ENCODE data around the gene RC3H1. TPM values are rescaled to one million over a fixed set of nuclear protein-coding genes. Genes with fewer than 3 reads are reported as not detected.
A peak's percentile ranks its signal among the peaks of the same experiment; 100 is the strongest.

Gene RC3H1
- total RNA-seq, 4 donors from 2014 or later = 19.7 to 26.2 (median 22.9) TPM

DNA sequence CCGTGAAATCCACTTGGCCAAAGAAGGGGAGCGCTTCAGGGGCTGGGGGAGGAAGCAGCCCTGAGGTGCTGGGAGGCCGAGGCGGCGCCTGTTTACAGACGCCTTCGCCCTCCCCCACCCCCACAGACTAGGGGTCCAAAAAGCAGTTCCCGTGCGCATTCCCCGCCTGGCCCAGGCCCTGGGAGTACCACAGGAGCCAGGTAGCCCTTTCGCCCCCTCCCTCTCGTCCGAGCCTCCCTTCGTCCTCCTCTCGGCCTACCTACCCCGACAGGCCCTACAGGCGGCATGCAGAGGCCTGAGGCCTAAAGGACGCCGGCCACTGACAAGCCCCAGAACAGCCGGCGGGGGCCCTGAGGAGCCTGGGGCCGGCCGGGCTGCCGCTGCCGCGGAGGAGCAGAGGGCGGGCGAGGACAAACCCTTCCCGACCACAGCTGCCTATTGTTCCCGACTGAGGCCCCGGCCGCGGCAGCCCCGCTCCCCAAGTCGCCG, 522 bp downstream of the RC3H1 start:
- no peaks in the 10 kb centered on the region for H3K27me3 ChIP-seq
- no peaks in the 10 kb centered on the region for H3K9me3 ChIP-seq
- H3K4me1 ChIP-seq = peaks cover 0 to 56% (median 42%) of the 10 kb centered on the region in 4 donors
- H3K27ac ChIP-seq = peak overlapping the region; percentile 62 to 97 (median 94)
- H3K4me3 ChIP-seq = peak overlapping the region; percentile 71 to 90 (median 76)
- 1 to 2% methylated on average over 21 to 32 of the region's 36 CpGs for WGBS, 2 donors
- DNase-seq (ENCODE audit: low spot score in 2 of 2) = peak in 1 of 2 donors; percentile 9
- TF ChIP-seq EP300 (IDR thresholded peaks at IDR 0.05) = no peak
- TF ChIP-seq POLR2A (IDR thresholded peaks at IDR 0.05) = no peak
- TF ChIP-seq, protein P1, sequence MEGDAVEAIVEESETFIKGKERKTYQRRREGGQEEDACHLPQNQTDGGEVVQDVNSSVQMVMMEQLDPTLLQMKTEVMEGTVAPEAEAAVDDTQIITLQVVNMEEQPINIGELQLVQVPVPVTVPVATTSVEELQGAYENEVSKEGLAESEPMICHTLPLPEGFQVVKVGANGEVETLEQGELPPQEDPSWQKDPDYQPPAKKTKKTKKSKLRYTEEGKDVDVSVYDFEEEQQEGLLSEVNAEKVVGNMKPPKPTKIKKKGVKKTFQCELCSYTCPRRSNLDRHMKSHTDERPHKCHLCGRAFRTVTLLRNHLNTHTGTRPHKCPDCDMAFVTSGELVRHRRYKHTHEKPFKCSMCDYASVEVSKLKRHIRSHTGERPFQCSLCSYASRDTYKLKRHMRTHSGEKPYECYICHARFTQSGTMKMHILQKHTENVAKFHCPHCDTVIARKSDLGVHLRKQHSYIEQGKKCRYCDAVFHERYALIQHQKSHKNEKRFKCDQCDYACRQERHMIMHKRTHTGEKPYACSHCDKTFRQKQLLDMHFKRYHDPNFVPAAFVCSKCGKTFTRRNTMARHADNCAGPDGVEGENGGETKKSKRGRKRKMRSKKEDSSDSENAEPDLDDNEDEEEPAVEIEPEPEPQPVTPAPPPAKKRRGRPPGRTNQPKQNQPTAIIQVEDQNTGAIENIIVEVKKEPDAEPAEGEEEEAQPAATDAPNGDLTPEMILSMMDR (IDR thresholded peaks at IDR 0.05) = no peak
- no peaks in the 10 kb centered on the region for H3K36me3 ChIP-seq

- Histone ChIP-seq H3K36me3 (no peaks in the 10 kb centered on the region), H3K4me1 (peaks cover 0 to 72% (median 49%) of the 10 kb centered on the region in 4 donors), H3K9me3 (no peaks in the 10 kb centered on the region), H3K4me3 (no peak overlapping the region), H3K27me3 (no peaks in the 10 kb centered on the region), H3K27ac (no peak overlapping the region)
- no peak for DNase-seq (ENCODE audit: low spot score in 2 of 2)
- WGBS, 2 donors = 47% methylated on average over 2 of the region's 2 CpGs
- TF ChIP-seq, protein P1 (IDR thresholded peaks at IDR 0.05) = no peak
- TF ChIP-seq POLR2A (IDR thresholded peaks at IDR 0.05) (no peak), EP300 (IDR thresholded peaks at IDR 0.05) (no peak)
Measured at GRCh38 chr1:174018565-174018964, 3.6 kb downstream of the RC3H1 start.

GRCh38 chr1:174017231-174017970, 4.8 kb downstream of the RC3H1 start:
- Histone ChIP-seq H3K9me3 (no peaks in the 10 kb centered on the region), H3K27me3 (no peaks in the 10 kb centered on the region), H3K4me3 (no peak overlapping the region), H3K27ac (no peak overlapping the region), H3K4me1 (peaks cover 0 to 64% (median 43%) of the 10 kb centered on the region in 4 donors), H3K36me3 (no peaks in the 10 kb centered on the region)
- WGBS, 2 donors = 12% methylated on average over 2 of the region's 2 CpGs
- DNase-seq (ENCODE audit: low spot score in 2 of 2) = no peak
- TF ChIP-seq POLR2A (IDR thresholded peaks at IDR 0.05) = no peak
- TF ChIP-seq EP300 (IDR thresholded peaks at IDR 0.05) = no peak
- TF ChIP-seq, protein P1 (IDR thresholded peaks at IDR 0.05) = no peak

DNA sequence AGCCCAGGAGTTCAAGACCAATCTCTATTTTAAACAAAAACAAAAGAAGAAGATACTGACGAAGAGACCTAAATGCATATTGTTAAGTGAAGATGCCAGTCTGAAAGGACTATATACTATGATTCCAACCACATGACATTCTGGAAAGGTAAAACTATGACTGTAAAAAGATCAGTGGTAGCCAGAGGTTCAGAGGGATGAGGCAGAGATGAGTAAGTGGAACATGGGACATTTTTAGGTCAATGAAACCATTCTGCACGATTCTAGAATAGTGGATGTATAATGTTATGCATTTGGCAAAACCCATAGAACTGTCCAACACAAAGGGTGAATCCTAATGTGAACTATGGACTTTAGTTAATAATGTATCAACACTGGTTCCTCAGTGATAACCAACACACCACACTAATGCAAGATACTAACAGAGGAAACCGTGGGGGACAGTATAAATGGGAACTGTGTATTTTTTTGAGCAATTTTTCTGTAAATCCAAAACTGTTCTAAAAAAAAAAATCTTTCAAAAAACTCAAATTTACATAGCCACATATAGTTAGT, 8.2 kb downstream of the RC3H1 start:
- Histone ChIP-seq H3K4me1 (peaks cover 0 to 63% (median 32%) of the 10 kb centered on the region in 4 donors), H3K36me3 (no peaks in the 10 kb centered on the region), H3K27ac (no peak overlapping the region), H3K27me3 (no peaks in the 10 kb centered on the region), H3K4me3 (no peak overlapping the region), H3K9me3 (no peaks in the 10 kb centered on the region)
- 70 to 74% methylated on average over 3 of the region's 3 CpGs for WGBS, 2 donors
- TF ChIP-seq POLR2A (IDR thresholded peaks at IDR 0.05) (no peak), EP300 (IDR thresholded peaks at IDR 0.05) (no peak)
- TF ChIP-seq, protein P1 (IDR thresholded peaks at IDR 0.05) = no peak
- DNase-seq (ENCODE audit: low spot score in 2 of 2) = no peak

DNA sequence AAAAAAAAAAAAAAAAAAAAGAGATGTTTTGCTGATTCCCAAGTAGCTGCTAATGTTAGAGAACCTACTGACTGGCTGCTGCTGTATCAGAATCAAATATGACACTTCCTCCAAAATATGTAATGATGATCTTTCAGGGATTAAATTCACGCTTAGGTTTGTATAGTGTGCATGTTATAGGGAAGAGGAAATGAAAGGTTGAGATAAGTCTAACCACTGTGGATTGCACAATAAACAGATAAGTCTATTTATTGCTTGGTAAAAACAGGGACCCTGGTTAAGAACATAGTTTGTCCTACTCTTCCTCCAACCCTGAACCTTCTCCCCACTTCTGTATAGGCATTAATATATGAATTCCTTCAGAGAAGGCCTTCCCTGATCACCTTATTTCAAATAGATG, 13.2 kb downstream of the RC3H1 start:
- no peaks in the 10 kb centered on the region for H3K27me3 ChIP-seq
- no peaks in the 10 kb centered on the region for H3K36me3 ChIP-seq
- H3K4me3 ChIP-seq = no peak overlapping the region
- WGBS, 2 donors = 86 to 88% methylated on average over 1 of the region's 1 CpG
- H3K4me1 ChIP-seq = peaks cover 0 to 60% (median 23%) of the 10 kb centered on the region in 4 donors
- H3K9me3 ChIP-seq = no peaks in the 10 kb centered on the region
- no peak for DNase-seq (ENCODE audit: low spot score in 2 of 2)
- TF ChIP-seq POLR2A (IDR thresholded peaks at IDR 0.05) = no peak
- TF ChIP-seq, protein P1 (IDR thresholded peaks at IDR 0.05) = no peak
- no peak overlapping the region for H3K27ac ChIP-seq
